OCI-LY7 (cell line): ENCODE data around the gene SERPING1.

ENCODE experiments used
- EZH2phosphoT487 ChIP-seq: fragments of 200-600 bp; sonication (generic); IDR thresholded peaks from 2 replicates; pipeline ENCODE4 v1.6.1; 2018; ENCODE audit warnings: low read depth, borderline replicate concordance, mild to moderate bottlenecking, mixed run types, antibody characterized with exemption, low read length, moderate library complexity, mixed read lengths
- TF ChIP-seq, protein P1 (sequence below): fragments of 200-600 bp; sonication (generic); conservative IDR thresholded peaks from 2 replicates; pipeline ENCODE4 v1.5.1; 2014; ENCODE audit warnings: mild to moderate bottlenecking, antibody characterized with exemption, low read length, moderate library complexity, mixed read lengths

DNA sequence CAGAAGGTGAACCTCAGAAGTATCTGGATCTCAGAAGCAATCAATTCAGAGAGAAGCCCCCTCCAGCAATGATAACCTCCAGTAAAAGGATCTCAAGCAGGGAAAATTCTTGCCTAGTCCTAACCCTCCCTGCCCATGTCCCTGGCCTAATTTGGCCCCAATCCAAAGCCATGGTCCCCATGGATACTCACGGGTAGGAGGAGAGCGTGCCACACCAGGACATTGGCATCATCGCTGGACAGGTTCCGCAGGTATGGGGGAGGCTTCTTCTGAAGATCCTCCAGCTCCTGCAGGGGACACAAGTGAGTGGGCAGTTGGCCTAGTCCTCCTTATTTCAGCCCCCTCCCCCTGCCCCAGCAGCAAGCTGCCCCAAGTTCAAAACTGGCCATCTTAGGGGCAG lies 37.3 kb upstream of the SERPING1 start:
- TF ChIP-seq, protein P1, sequence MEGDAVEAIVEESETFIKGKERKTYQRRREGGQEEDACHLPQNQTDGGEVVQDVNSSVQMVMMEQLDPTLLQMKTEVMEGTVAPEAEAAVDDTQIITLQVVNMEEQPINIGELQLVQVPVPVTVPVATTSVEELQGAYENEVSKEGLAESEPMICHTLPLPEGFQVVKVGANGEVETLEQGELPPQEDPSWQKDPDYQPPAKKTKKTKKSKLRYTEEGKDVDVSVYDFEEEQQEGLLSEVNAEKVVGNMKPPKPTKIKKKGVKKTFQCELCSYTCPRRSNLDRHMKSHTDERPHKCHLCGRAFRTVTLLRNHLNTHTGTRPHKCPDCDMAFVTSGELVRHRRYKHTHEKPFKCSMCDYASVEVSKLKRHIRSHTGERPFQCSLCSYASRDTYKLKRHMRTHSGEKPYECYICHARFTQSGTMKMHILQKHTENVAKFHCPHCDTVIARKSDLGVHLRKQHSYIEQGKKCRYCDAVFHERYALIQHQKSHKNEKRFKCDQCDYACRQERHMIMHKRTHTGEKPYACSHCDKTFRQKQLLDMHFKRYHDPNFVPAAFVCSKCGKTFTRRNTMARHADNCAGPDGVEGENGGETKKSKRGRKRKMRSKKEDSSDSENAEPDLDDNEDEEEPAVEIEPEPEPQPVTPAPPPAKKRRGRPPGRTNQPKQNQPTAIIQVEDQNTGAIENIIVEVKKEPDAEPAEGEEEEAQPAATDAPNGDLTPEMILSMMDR = no peak
- TF ChIP-seq EZH2phosphoT487 = no peak
